Limb (tissue), 2 donors: Measurements from ENCODE around the gene MMP24.
"Not testable (repeated sequence)": the region's sequence is repeated elsewhere in the genome, so short reads cannot be mapped to it uniquely, and the experiment has no call there.

Experiments
- DNase-seq, 2 donors: peaks; one replicate each; pipeline ENCODE4 v3.0.0-alpha.2; 2016; ENCODE audit errors: extremely low spot score in 2 of 2

MMP24 gene

GRCh38 chr20:35226126-35226883 is at the start of gene MMP24:
Gene MMP24, plus strand, starts transcription at chr20:35226690. Its CDS starts 49 bp downstream, at chr20:35226739.
- peak in 1 of 2 donors; percentile 35 for DNase-seq

- DNase-seq: no peak
Observed at GRCh38 chr20:35179292-35180212, 46.9 kb upstream of the MMP24 start.

- no peak for DNase-seq
Observed at GRCh38 chr20:35180266-35180665, 46.2 kb upstream of the MMP24 start.

- no peak for DNase-seq
Observed at GRCh38 chr20:35181731-35182130, 44.8 kb upstream of the MMP24 start.

- not testable (repeated sequence) for DNase-seq
Observed at GRCh38 chr20:35186691-35187289, 39.7 kb upstream of the MMP24 start.

- no peak for DNase-seq
Observed at GRCh38 chr20:35187584-35188190, 38.8 kb upstream of the MMP24 start.

- DNase-seq: not testable (repeated sequence)
Observed at GRCh38 chr20:35189223-35189622, 37.3 kb upstream of the MMP24 start.

GRCh38 chr20:35190556-35190955 is 35.9 kb upstream of the MMP24 start:
- no peak for DNase-seq

GRCh38 chr20:35191419-35192117 is 34.9 kb upstream of the MMP24 start:
- no peak for DNase-seq

- DNase-seq: no peak
Observed at GRCh38 chr20:35192118-35192872, 34.2 kb upstream of the MMP24 start.

- DNase-seq: not testable (repeated sequence)
Observed at GRCh38 chr20:35193031-35193791, 33.3 kb upstream of the MMP24 start.

GRCh38 chr20:35196313-35196712 is 30.2 kb upstream of the MMP24 start:
- no peak for DNase-seq

GRCh38 chr20:35199740-35200139 is 26.8 kb upstream of the MMP24 start:
- no peak for DNase-seq

- DNase-seq: no peak
Observed at GRCh38 chr20:35200267-35200666, 26.2 kb upstream of the MMP24 start.

- DNase-seq: not testable (repeated sequence)
Observed at GRCh38 chr20:35201467-35201866, 25.0 kb upstream of the MMP24 start.

GRCh38 chr20:35206802-35207201 is 19.7 kb upstream of the MMP24 start:
- DNase-seq: no peak

- DNase-seq: peak; percentile 75 to 78
Observed at GRCh38 chr20:35207950-35208611, 18.4 kb upstream of the MMP24 start.

- no peak for DNase-seq
Observed at GRCh38 chr20:35215066-35215956, 11.2 kb upstream of the MMP24 start.
